Large intestine (tissue), 3 donors: Measurements from ENCODE around the gene CFAP20DC. TPM values are rescaled to one million over a fixed set of nuclear protein-coding genes. Genes with fewer than 3 reads are reported as not detected.
"Not testable (repeated sequence)": the region's sequence is repeated elsewhere in the genome, so short reads cannot be mapped to it uniquely, and the experiment has no call there.

ENCODE experiments used
- DNase-seq, 2 donors: peaks; one replicate each; pipeline versions ENCODE4 v3.0.0 to v3.0.0-alpha.2; 2013
- H3K27ac ChIP-seq: one replicate; pipeline ENCODE4 v1.5.1; 2013; ENCODE audit warnings: low read length
- H3K27me3 ChIP-seq: 2 replicates; pipeline ENCODE4 v1.6.1; 2013; ENCODE audit warnings: low read length; ENCODE audit not compliant: control insufficient read depth, insufficient read depth
- H3K36me3 ChIP-seq: 2 replicates; pipeline ENCODE4 v1.6.1; 2013; ENCODE audit warnings: low read length; ENCODE audit not compliant: control insufficient read depth, insufficient read depth
- H3K4me1 ChIP-seq: one replicate; pipeline ENCODE4 v1.6.1; 2013; ENCODE audit warnings: low read length; ENCODE audit not compliant: control insufficient read depth, insufficient read depth
- H3K4me3 ChIP-seq: one replicate; pipeline ENCODE4 v1.5.1; 2013; ENCODE audit warnings: low read length
- H3K9me3 ChIP-seq: one replicate; pipeline ENCODE4 v1.6.1; 2013; ENCODE audit warnings: mild to moderate bottlenecking, low read depth, low read length, moderate library complexity; ENCODE audit not compliant: control insufficient read depth
- WGBS: methylation state at CpG from one replicate; pipeline ENCODE4 v1.1.5; 2013; ENCODE audit warnings: low lambda C conversion rate; ENCODE audit not compliant: insufficient coverage; 5-methylcytosine and 5-hydroxymethylcytosine counted together
- polyA plus RNA-seq: library from polyadenylated mRNA; unstranded; fragments of 120-200 nt; gene quantifications from one replicate; pipeline ENCODE4 v1.2.1, GENCODE V29; 2013

The CFAP20DC gene
- polyA plus RNA-seq, 1 donor: 0.82 TPM

DNA sequence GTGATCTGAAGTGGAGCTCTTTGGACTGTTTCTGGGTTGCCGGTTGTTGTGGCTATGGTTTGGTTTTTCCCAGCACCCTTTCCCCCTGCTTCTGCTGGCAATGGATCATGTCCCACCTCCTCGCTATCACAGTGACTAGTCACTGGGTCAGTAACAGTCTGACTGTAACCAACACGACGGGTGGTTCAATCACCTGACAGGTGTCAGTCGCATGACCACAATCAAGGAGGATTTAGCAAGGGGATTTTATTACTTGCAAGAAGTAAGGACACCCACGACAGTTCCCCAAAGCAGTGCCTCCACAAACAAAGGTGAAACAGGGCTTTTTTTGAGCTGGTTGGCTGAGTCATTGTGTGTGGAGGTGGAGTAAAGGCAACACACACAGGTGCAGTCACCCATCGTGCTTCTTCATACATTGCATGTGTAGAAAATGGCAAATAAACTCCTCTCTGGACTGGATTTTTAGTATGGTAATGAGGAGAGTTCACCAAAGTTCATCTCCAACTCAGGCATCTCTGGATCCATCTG, 324.4 kb downstream of the CFAP20DC start:
- no peak overlapping the region for H3K27ac ChIP-seq
- no CpG with 5 or more reads among the region's 7 CpGs for WGBS
- peaks cover 5% of the 10 kb centered on the region for H3K27me3 ChIP-seq
- H3K4me3 ChIP-seq: no peak overlapping the region
- H3K9me3 ChIP-seq: no peaks in the 10 kb centered on the region
- no peak for DNase-seq
- no peaks in the 10 kb centered on the region for H3K36me3 ChIP-seq
- H3K4me1 ChIP-seq: no peaks in the 10 kb centered on the region

DNA sequence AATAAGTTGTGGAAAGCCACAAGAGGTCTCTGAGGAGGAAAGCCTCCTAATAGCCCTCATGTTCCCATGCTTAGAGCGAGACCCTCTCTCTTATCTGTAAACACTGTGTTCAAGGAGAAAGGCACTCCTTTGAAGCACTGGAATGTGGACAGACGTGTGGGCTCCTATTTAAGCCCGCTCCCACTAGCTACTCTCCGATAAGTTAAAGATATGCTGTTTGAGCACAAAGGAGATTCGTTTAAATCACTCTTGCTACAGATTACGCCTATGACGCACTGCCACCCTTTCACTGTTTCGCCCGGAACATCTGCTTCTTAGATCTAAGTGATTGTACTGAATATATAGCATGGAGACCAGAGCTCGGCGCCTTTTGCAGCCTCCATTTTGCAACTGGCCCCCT, 325.5 kb downstream of the CFAP20DC start:
- no peak for DNase-seq
- Histone ChIP-seq H3K27ac (no peak overlapping the region), H3K4me1 (no peaks in the 10 kb centered on the region), H3K4me3 (no peak overlapping the region), H3K36me3 (no peaks in the 10 kb centered on the region), H3K27me3 (peaks cover 4% of the 10 kb centered on the region), H3K9me3 (no peaks in the 10 kb centered on the region)
- WGBS: 80% methylated on average over 3 of the region's 11 CpGs

DNA sequence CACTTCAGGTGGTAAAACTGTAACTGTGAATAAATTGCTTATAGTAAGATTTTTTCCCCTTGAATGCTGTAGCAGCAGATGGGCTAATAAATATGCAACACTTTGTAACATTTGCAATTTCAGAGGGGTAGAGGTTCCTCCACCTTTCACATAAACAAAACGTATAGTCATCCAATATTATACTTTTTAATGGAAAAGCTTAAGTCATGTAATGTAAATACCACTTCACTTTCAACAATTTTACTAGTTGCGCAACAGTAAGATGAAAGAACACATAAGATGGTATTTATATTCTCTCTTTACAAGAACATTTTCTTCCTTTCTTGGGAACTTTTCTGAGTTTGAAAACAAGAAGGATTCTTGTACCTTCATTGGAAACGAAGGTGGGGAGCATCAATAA, 326.7 kb downstream of the CFAP20DC start:
- no peak for DNase-seq
- Histone ChIP-seq H3K36me3 (no peaks in the 10 kb centered on the region), H3K4me1 (no peaks in the 10 kb centered on the region), H3K27ac (no peak overlapping the region), H3K27me3 (peaks cover 4% of the 10 kb centered on the region), H3K9me3 (no peaks in the 10 kb centered on the region), H3K4me3 (no peak overlapping the region)
- WGBS: 56% methylated on average over 3 of the region's 3 CpGs

DNA sequence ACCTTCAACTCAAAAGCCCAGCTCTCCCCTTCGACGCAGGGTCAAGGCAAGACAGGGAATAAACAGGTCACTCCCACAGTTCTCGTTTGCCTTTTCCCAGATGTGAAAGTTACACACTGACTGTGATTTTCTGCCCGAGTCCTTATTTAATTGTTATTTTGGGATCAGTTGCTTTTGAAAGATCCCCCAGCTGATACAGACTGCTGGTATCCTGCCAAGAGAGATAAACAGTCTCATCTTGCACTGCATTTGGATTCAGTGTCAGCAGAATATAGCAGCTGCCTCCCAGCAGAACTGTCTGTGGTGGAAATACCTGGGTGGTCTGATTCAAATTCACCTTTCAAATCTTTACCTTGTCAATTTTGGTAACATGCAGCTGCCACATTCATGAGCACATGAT, 327.3 kb downstream of the CFAP20DC start:
- Histone ChIP-seq H3K4me1 (no peaks in the 10 kb centered on the region), H3K27me3 (peaks cover 4% of the 10 kb centered on the region), H3K36me3 (no peaks in the 10 kb centered on the region), H3K9me3 (no peaks in the 10 kb centered on the region), H3K4me3 (no peak overlapping the region), H3K27ac (no peak overlapping the region)
- DNase-seq: no peak
- no CpG with 5 or more reads among the region's 4 CpGs for WGBS

DNA sequence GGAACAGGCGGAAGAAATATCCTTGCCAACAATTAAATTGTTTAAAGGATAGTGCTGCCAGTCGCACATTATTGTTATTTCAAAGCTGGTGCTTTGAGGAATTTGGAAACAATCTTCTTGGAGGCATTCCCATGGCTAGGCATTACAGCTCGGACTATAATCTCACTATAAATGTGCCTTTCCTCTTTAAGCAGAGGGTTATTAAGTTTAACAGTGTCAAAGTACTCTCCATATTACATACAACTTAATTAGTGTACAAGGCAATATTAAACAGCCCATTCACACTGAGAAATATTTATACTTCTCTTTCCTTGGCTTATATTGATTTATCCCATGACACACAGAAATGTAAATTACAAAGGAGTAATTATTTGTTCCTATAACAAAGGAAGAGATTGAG, 329.3 kb downstream of the CFAP20DC start:
- Histone ChIP-seq H3K36me3 (no peaks in the 10 kb centered on the region), H3K27me3 (peaks cover 4% of the 10 kb centered on the region), H3K4me3 (no peak overlapping the region), H3K9me3 (no peaks in the 10 kb centered on the region), H3K27ac (no peak overlapping the region), H3K4me1 (no peaks in the 10 kb centered on the region)
- no CpG with 5 or more reads among the region's 3 CpGs for WGBS
- no peak for DNase-seq

DNA sequence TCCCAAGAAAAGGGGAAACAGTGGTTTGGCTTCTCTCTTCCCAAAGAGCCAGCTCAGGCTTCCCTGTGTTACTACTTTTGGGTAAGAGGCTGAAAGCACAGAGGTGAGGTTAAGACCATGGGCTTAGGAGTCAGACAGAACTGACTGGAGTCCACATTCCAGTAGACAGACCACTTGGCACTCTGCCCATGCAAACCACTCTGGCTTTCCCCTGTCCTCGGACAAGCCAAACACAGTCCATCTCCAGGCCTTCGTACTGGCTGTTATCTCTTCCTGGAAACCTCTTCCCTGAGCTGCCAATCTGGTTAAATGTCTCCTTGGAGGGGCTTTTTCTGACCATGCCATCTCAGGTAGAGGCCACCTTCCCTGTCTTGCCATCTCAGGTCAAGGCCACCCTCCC, 330.1 kb downstream of the CFAP20DC start:
- Histone ChIP-seq H3K27me3 (peaks cover 4% of the 10 kb centered on the region), H3K4me1 (no peaks in the 10 kb centered on the region), H3K9me3 (no peaks in the 10 kb centered on the region), H3K36me3 (no peaks in the 10 kb centered on the region), H3K4me3 (no peak overlapping the region), H3K27ac (no peak overlapping the region)
- DNase-seq: no peak
- no CpG with 5 or more reads among the region's 2 CpGs for WGBS

DNA sequence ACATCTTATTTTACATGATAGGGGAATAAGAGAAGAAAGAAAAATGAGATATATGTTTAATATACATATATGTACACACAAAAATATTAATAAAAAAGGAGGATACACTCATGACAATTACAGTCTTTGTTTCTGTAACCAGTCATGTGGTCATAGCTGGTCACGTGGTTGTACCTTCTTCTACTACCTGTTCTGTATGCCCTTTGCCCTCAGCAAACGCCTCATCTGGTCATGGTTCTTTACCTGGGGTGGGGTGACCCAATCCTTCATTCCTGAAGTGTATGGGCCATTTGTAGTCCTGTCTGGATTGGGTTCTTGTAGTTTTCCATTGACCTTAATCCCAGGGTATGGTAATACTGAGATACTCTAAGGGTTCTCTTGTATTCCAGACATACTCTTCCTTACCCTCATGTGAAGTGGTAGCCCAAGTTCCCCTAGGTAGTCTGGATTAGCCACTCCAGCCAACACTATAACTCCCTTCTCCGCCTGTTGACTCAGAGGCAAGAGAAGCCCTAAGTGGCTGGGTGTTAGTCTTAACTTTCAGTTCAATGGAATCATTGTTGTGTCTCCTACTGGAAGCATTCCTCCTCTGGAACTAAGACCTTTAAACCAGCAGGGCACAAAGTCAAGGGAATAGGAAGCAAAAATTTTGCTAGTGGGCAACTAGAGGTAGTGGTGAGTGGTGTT, 336.0 kb downstream of the CFAP20DC start:
- H3K4me1 ChIP-seq: no peaks in the 10 kb centered on the region
- WGBS: no CpG with 5 or more reads among the region's 3 CpGs
- DNase-seq: no peak

DNA sequence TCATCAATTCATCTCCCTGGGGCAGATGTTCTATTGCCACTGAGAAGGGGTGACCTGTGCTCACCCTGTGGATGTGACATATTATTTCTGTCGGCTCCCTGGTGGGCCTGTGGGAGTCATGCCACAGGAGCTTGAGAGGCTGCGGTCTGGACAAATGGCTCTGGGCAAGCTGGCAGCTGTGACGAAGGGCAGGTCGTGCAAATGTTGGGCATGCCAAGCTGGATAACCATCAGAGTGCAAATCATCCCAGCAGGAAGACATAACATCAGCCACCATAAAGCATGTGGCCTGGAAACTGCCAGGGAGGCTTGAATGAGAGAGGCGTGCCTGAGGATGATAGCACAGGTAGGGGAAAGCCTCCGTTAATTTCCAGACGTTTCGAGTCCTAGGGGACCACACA, 338.0 kb downstream of the CFAP20DC start:
- Histone ChIP-seq H3K27me3 (no peaks in the 10 kb centered on the region), H3K9me3 (no peaks in the 10 kb centered on the region)
- no CpG with 5 or more reads among the region's 8 CpGs for WGBS

More for the DNA sequence above, 336.0 kb downstream of the CFAP20DC start:
- H3K36me3 ChIP-seq: no peaks in the 10 kb centered on the region
- H3K4me3 ChIP-seq: no peak overlapping the region
- no peaks in the 10 kb centered on the region for H3K9me3 ChIP-seq
- H3K27ac ChIP-seq: no peak overlapping the region
- H3K27me3 ChIP-seq: no peaks in the 10 kb centered on the region

DNA sequence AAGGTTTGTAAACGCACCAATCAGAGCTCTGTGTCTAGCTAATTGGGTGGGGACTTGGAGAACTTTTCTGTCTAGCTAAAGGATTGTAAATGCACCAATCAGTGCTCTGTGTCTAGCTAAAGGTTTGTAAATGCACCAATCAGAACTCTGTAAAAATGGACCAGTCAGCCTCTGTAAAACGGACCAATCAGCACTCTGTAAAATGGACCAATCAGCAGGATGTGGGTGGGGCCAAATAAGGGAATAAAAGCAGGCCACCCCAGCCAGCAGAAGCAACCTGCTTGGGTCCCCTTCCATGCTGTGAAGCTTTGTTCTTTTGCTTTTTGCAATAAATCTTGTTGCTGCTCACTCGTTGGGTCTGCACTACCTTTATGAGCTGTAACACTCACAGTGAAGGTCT, 340.8 kb downstream of the CFAP20DC start:
- H3K27ac ChIP-seq, H3K36me3 ChIP-seq, DNase-seq, H3K9me3 ChIP-seq, H3K4me1 ChIP-seq, H3K4me3 ChIP-seq, H3K27me3 ChIP-seq: not testable (repeated sequence)
- no CpG with 5 or more reads among the region's 3 CpGs for WGBS

More for the DNA sequence above, 338.0 kb downstream of the CFAP20DC start:
- no peaks in the 10 kb centered on the region for H3K4me1 ChIP-seq
- no peak overlapping the region for H3K27ac ChIP-seq
- no peak for DNase-seq
- no peak overlapping the region for H3K4me3 ChIP-seq
- no peaks in the 10 kb centered on the region for H3K36me3 ChIP-seq

DNA sequence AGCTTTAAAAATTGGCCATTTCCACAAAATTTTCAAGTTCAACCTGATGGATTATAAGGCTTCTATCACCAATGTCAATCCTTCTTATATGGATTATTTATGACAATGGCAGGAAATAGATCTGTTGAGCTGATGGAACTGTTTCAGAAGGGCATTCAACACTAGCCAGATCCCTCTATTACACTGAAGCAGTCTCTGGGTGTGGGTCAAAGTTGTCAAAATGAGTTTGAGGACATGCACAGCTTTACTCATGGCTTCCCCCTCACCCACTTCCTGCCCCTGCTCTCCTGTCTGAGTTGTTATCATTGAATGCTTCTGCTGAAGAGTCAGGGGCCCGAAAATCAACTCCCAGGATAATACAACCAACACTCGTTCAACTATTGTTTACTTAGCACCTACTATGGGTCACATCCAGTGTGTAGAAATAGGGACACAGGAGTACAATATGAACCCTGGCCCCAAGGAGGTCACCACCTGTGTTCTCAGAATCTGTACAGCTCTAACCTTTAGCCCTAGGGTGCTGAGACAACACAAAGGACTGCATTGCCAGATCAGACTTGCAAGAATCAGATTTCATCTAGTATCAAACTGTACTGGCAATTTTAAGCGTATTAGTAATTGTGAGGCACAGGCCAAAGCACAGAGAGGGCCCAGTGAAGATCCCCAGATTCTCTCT, 341.6 kb downstream of the CFAP20DC start:
- Histone ChIP-seq H3K27ac (no peak overlapping the region), H3K27me3 (peaks cover 2% of the 10 kb centered on the region), H3K4me1 (no peaks in the 10 kb centered on the region), H3K9me3 (no peaks in the 10 kb centered on the region), H3K36me3 (no peaks in the 10 kb centered on the region), H3K4me3 (no peak overlapping the region)
- 33% methylated on average over 1 of the region's 3 CpGs for WGBS
- DNase-seq: no peak
